ENCODE results near the gene SOX6. TPM values are rescaled to one million over a fixed set of nuclear protein-coding genes. Genes with fewer than 3 reads are reported as not detected.

SOX6 gene
- polyA plus RNA-seq, 1 experiment = 6.0 TPM

- TF ChIP-seq CTCF (IDR thresholded peaks at IDR 0.05; ENCODE audit: low read depth, low read length) = no peak
- no peak for DNase-seq (ENCODE audit: low read depth, low spot score)
- H3K4me3 ChIP-seq (ENCODE audit: low read depth, low read length) = no peak overlapping the region
- CTCF ChIA-PET = interaction anchor here (0.6 kb wide), 2 partner anchors 9 to 14 kb away, joined by 3 to 4 read pairs; no protein-coding TSS in a partner anchor
- no peaks in the 10 kb centered on the region for H3K27me3 ChIP-seq (ENCODE audit: control insufficient read depth, insufficient read depth, low read length)
- POLR2A ChIA-PET = no interaction called here
- no peak overlapping the region for H3K27ac ChIP-seq (ENCODE audit: low read depth, low read length)
- peaks cover 2% of the 10 kb centered on the region; the same call in 1 of the 2 replicates for H3K9me3 ChIP-seq (ENCODE audit: control insufficient read depth, insufficient read depth, low read length)
Observed at GRCh38 chr11:16204261-16204660, 152.1 kb downstream of the SOX6 start.

GRCh38 chr11:16195651-16196050, 160.7 kb downstream of the SOX6 start:
- TF ChIP-seq CTCF (IDR thresholded peaks at IDR 0.05; ENCODE audit: low read depth, low read length) = no peak
- H3K4me3 ChIP-seq (ENCODE audit: low read depth, low read length) = no peak overlapping the region
- peak; percentile 32 for DNase-seq (ENCODE audit: low read depth, low spot score)
- no peaks in the 10 kb centered on the region for H3K27me3 ChIP-seq (ENCODE audit: control insufficient read depth, insufficient read depth, low read length)
- ChIA-PET CTCF (interaction anchor here (1.1 to 1.2 kb wide), 3 partner anchors 410 to 545 kb away, joined by 3 read pairs; no protein-coding TSS in a partner anchor), POLR2A (no interaction called here)
- H3K27ac ChIP-seq (ENCODE audit: low read depth, low read length) = no peak overlapping the region
- H3K9me3 ChIP-seq (ENCODE audit: control insufficient read depth, insufficient read depth, low read length) = no peaks in the 10 kb centered on the region

- no peak for DNase-seq (ENCODE audit: low read depth, low spot score)
- ChIA-PET CTCF (interaction anchor here (1.1 kb wide), 1 partner anchor 412 kb away, joined by 5 read pairs; no protein-coding TSS in a partner anchor), POLR2A (no interaction called here)
- H3K9me3 ChIP-seq (ENCODE audit: control insufficient read depth, insufficient read depth, low read length) = no peaks in the 10 kb centered on the region
- no peaks in the 10 kb centered on the region for H3K27me3 ChIP-seq (ENCODE audit: control insufficient read depth, insufficient read depth, low read length)
- no peak overlapping the region for H3K27ac ChIP-seq (ENCODE audit: low read depth, low read length)
- no peak overlapping the region for H3K4me3 ChIP-seq (ENCODE audit: low read depth, low read length)
- TF ChIP-seq CTCF (IDR thresholded peaks at IDR 0.05; ENCODE audit: low read depth, low read length) = no peak
Observed at GRCh38 chr11:16194566-16194965, 161.8 kb downstream of the SOX6 start.

- Histone ChIP-seq H3K9me3 (ENCODE audit: control insufficient read depth, insufficient read depth, low read length) (no peaks in the 10 kb centered on the region), H3K4me3 (ENCODE audit: low read depth, low read length) (no peak overlapping the region), H3K27me3 (ENCODE audit: control insufficient read depth, insufficient read depth, low read length) (no peaks in the 10 kb centered on the region), H3K27ac (ENCODE audit: low read depth, low read length) (no peak overlapping the region)
- POLR2A ChIA-PET = no interaction called here
- CTCF ChIA-PET = interaction anchor here (1.1 kb wide), 1 partner anchor 413 kb away, joined by 5 read pairs; no protein-coding TSS in a partner anchor
- no peak for DNase-seq (ENCODE audit: low read depth, low spot score)
- TF ChIP-seq CTCF (IDR thresholded peaks at IDR 0.05; ENCODE audit: low read depth, low read length) = no peak
Observed at GRCh38 chr11:16193897-16194381, 162.4 kb downstream of the SOX6 start.

GRCh38 chr11:16191868-16192240, 164.5 kb downstream of the SOX6 start:
- Histone ChIP-seq H3K27ac (ENCODE audit: low read depth, low read length) (no peak overlapping the region), H3K27me3 (ENCODE audit: control insufficient read depth, insufficient read depth, low read length) (no peaks in the 10 kb centered on the region), H3K9me3 (ENCODE audit: control insufficient read depth, insufficient read depth, low read length) (no peaks in the 10 kb centered on the region), H3K4me3 (ENCODE audit: low read depth, low read length) (no peak overlapping the region)
- CTCF ChIA-PET = no interaction called here
- no peak for DNase-seq (ENCODE audit: low read depth, low spot score)
- POLR2A ChIA-PET = interaction anchor here (0.6 kb wide), 1 partner anchor 414 kb away, joined by 3 read pairs; no protein-coding TSS in a partner anchor
- no peak for TF ChIP-seq CTCF (IDR thresholded peaks at IDR 0.05; ENCODE audit: low read depth, low read length)

Data from AG04450 (cell line).